Effector memory CD4-positive, alpha-beta T cell (primary cell): ENCODE data around the gene SNX6.

Source experiments
- DNase-seq, 3 donors: peaks; one replicate each; pipeline ENCODE4 v3.0.0-alpha.2; 2020
- H3K27ac ChIP-seq: 2 replicates; pipeline ENCODE4 v1.7.0; 2013; ENCODE audit warnings: mild to moderate bottlenecking, low read length, moderate library complexity; ENCODE audit not compliant: insufficient read depth, poor library complexity, severe bottlenecking
- H3K27me3 ChIP-seq: replicated peaks from 2 replicates; pipeline ENCODE4 v1.7.0; 2013; ENCODE audit warnings: mild to moderate bottlenecking, low read length; ENCODE audit not compliant: insufficient read depth, control insufficient read depth, poor library complexity, severe bottlenecking
- H3K36me3 ChIP-seq: 2 replicates; pipeline ENCODE4 v1.7.0; 2013; ENCODE audit warnings: mild to moderate bottlenecking, low read length, moderate library complexity; ENCODE audit not compliant: control insufficient read depth, insufficient read depth
- H3K4me1 ChIP-seq: 2 replicates; pipeline ENCODE4 v1.7.0; 2013; ENCODE audit warnings: low read length, mild to moderate bottlenecking; ENCODE audit not compliant: control insufficient read depth, insufficient read depth, poor library complexity, severe bottlenecking
- H3K4me3 ChIP-seq: 2 replicates; pipeline ENCODE4 v1.7.0; 2013; ENCODE audit warnings: low read length, low read depth, mild to moderate bottlenecking; ENCODE audit not compliant: insufficient read depth, poor library complexity, severe bottlenecking
- H3K9me3 ChIP-seq: 2 replicates; pipeline ENCODE4 v1.7.0; 2013; ENCODE audit warnings: mild to moderate bottlenecking, low read length, moderate library complexity; ENCODE audit not compliant: control insufficient read depth
- total RNA-seq, 3 donors: gene quantifications; one replicate each; lab custom pipeline; 2026; lab: John Stamatoyannopoulos, UW

Gene SNX6
- 74.2 to 99.9 (median 81.7) reads per million in 3 donors for total RNA-seq

- Histone ChIP-seq H3K4me1 (peaks cover 6% of the 10 kb centered on the region), H3K36me3 (no peaks in the 10 kb centered on the region), H3K27ac (peak within 1 kb of the TSS; percentile 95), H3K27me3 (no peaks in the 10 kb centered on the region), H3K4me3 (peak within 1 kb of the TSS; percentile 99), H3K9me3 (no peaks in the 10 kb centered on the region)
- peak; percentile 76 to 80 (median 78) for DNase-seq
Observed at GRCh38 chr14:34629657-34630529, at the start of gene SNX6. TSS of gene SNX6 (minus strand) at chr14:34630148. CDS start at chr14:34630116, 32 bp downstream.

- H3K27ac ChIP-seq = no peak overlapping the region
- no peaks in the 10 kb centered on the region for H3K36me3 ChIP-seq
- no peaks in the 10 kb centered on the region for H3K9me3 ChIP-seq
- no peak for DNase-seq
- H3K4me1 ChIP-seq = no peaks in the 10 kb centered on the region
- no peaks in the 10 kb centered on the region for H3K27me3 ChIP-seq
- no peak overlapping the region for H3K4me3 ChIP-seq
Observed at GRCh38 chr14:34678735-34679134, 48.8 kb upstream of the SNX6 start.

- no peaks in the 10 kb centered on the region for H3K27me3 ChIP-seq
- H3K9me3 ChIP-seq = no peaks in the 10 kb centered on the region
- no peaks in the 10 kb centered on the region for H3K36me3 ChIP-seq
- H3K4me1 ChIP-seq = no peaks in the 10 kb centered on the region
- no peak overlapping the region for H3K4me3 ChIP-seq
- DNase-seq = no peak
- no peak overlapping the region for H3K27ac ChIP-seq
Observed at GRCh38 chr14:34678306-34678705, 48.4 kb upstream of the SNX6 start.

- H3K4me1 ChIP-seq = no peaks in the 10 kb centered on the region
- H3K27ac ChIP-seq = no peak overlapping the region
- no peaks in the 10 kb centered on the region for H3K27me3 ChIP-seq
- H3K4me3 ChIP-seq = no peak overlapping the region
- H3K9me3 ChIP-seq = no peaks in the 10 kb centered on the region
- H3K36me3 ChIP-seq = no peaks in the 10 kb centered on the region
- DNase-seq = no peak
Observed at GRCh38 chr14:34676516-34677211, 46.7 kb upstream of the SNX6 start.

GRCh38 chr14:34673702-34674101, 43.8 kb upstream of the SNX6 start:
- DNase-seq = no peak
- Histone ChIP-seq H3K9me3 (no peaks in the 10 kb centered on the region), H3K4me3 (no peak overlapping the region), H3K27me3 (no peaks in the 10 kb centered on the region), H3K4me1 (no peaks in the 10 kb centered on the region), H3K27ac (no peak overlapping the region), H3K36me3 (no peaks in the 10 kb centered on the region)

GRCh38 chr14:34671716-34672115, 41.8 kb upstream of the SNX6 start:
- no peak overlapping the region for H3K27ac ChIP-seq
- no peaks in the 10 kb centered on the region for H3K27me3 ChIP-seq
- no peak for DNase-seq
- no peaks in the 10 kb centered on the region for H3K9me3 ChIP-seq
- no peak overlapping the region for H3K4me3 ChIP-seq
- no peaks in the 10 kb centered on the region for H3K36me3 ChIP-seq
- no peaks in the 10 kb centered on the region for H3K4me1 ChIP-seq

- Histone ChIP-seq H3K9me3 (no peaks in the 10 kb centered on the region), H3K27me3 (no peaks in the 10 kb centered on the region), H3K27ac (no peak overlapping the region), H3K4me3 (no peak overlapping the region), H3K4me1 (peaks cover 9% of the 10 kb centered on the region), H3K36me3 (no peaks in the 10 kb centered on the region)
- no peak for DNase-seq
Observed at GRCh38 chr14:34668111-34668510, 38.2 kb upstream of the SNX6 start.

GRCh38 chr14:34667007-34667406, 37.1 kb upstream of the SNX6 start:
- no peak overlapping the region for H3K4me3 ChIP-seq
- no peak overlapping the region for H3K27ac ChIP-seq
- no peaks in the 10 kb centered on the region for H3K36me3 ChIP-seq
- no peak for DNase-seq
- H3K9me3 ChIP-seq = no peaks in the 10 kb centered on the region
- H3K4me1 ChIP-seq = peaks cover 9% of the 10 kb centered on the region
- no peaks in the 10 kb centered on the region for H3K27me3 ChIP-seq

GRCh38 chr14:34665785-34666435, 36.0 kb upstream of the SNX6 start:
- no peaks in the 10 kb centered on the region for H3K36me3 ChIP-seq
- H3K27me3 ChIP-seq = no peaks in the 10 kb centered on the region
- H3K27ac ChIP-seq = peak overlapping the region; percentile 15
- H3K9me3 ChIP-seq = no peaks in the 10 kb centered on the region
- peaks cover 9% of the 10 kb centered on the region for H3K4me1 ChIP-seq
- DNase-seq = peak in 1 of 3 donors; percentile 5
- peak overlapping the region; percentile 4 for H3K4me3 ChIP-seq
